Right cardiac atrium (tissue), 5 donors: ENCODE measurements around the gene CHST9. TPM values are rescaled to one million over a fixed set of nuclear protein-coding genes. Genes with fewer than 3 reads are reported as not detected.
"Not testable (repeated sequence)": the region's sequence is repeated elsewhere in the genome, so short reads cannot be mapped to it uniquely, and the experiment has no call there.

Experiments used
- ATAC-seq, 2 donors: fragments of 200-7000 bp; cut with Tn5 transposase; one replicate each; pipeline versions ENCODE4 v1.8.0 to v1.9.1; 2020; ENCODE audit warnings: moderate library complexity in 2 of 2, mild to moderate bottlenecking in 1 of 2
- DNase-seq, 3 donors: peaks; one replicate each; pipeline ENCODE4 v3.0.0-alpha.2; 2020
- H3K27ac ChIP-seq: one replicate; pipeline ENCODE4 v1.5.1; 2013; ENCODE audit warnings: mild to moderate bottlenecking, low read length, control low read depth, moderate library complexity
- H3K27me3 ChIP-seq: one replicate; pipeline ENCODE4 v1.6.1; 2013; ENCODE audit not compliant: control insufficient read depth, insufficient read depth
- H3K4me1 ChIP-seq: one replicate; pipeline ENCODE4 v1.6.1; 2013; ENCODE audit warnings: low read length; ENCODE audit not compliant: control insufficient read depth, insufficient read depth
- H3K4me3 ChIP-seq: one replicate; pipeline ENCODE4 v1.5.1; 2013; ENCODE audit warnings: low read length, control low read depth
- H3K9me3 ChIP-seq: one replicate; pipeline ENCODE4 v1.6.1; 2013; ENCODE audit warnings: low read length; ENCODE audit not compliant: control insufficient read depth
- WGBS: extraction: QIAGEN DNeasy Blood & Tissue Kit; methylation state at CpG from one replicate; pipeline ENCODE4 v1.1.7; 2013; 5-methylcytosine and 5-hydroxymethylcytosine counted together
- intact Hi-C, 4 donors: fragments of 100-400 bp; cut with DNase I; formaldehyde crosslinking; loops; one replicate each; pipeline versions ENCODE4 v1.11.0 to v1.14.0; 2022 to 2023
- polyA plus RNA-seq: library from polyadenylated mRNA; stranded (reverse); fragments of 200-250 nt; gene quantifications from one replicate; pipeline ENCODE4 v1.2.3, GENCODE V29; 2013
- total RNA-seq, 4 donors: library from RNA; stranded (reverse); fragmentation: NEBNext Ultra II Directional; extraction: Animal tissue kit (Norgen Biotek cat#: 25700); gene quantifications; one replicate each; pipeline ENCODE4 v1.2.1, GENCODE V29; 2021
- donor health status: healthy with polysubstance abuse.
- donor health status: DM: no; HTN: yes; CAD: no.
- donor health status: DM: no; HTN: no; CAD: no.
- donor health status: DM: no; HTN: yes; CAD: no; lungs with severe emphysema.
- donor health status: DM: yes; HTN: yes; CAD: no.

The CHST9 gene
- total and polyA plus RNA-seq, 5 donors, result 0.21 to 1.3 (median 0.57) TPM

- 35% methylated on average over 1 of the region's 1 CpG for WGBS
- Histone ChIP-seq H3K27me3 (no peaks in the 10 kb centered on the region), H3K4me3 (no peak overlapping the region), H3K27ac (no peak overlapping the region), H3K9me3 (no peaks in the 10 kb centered on the region), H3K4me1 (no peaks in the 10 kb centered on the region)
- intact Hi-C loops, result no loop called here
- DNase-seq (no peak), ATAC-seq (no peak)
Observed at GRCh38 chr18:27165412-27165811, 19.7 kb downstream of the CHST9 start.

- no peaks in the 10 kb centered on the region for H3K9me3 ChIP-seq
Observed at GRCh38 chr18:27164905-27165304, 20.2 kb downstream of the CHST9 start.

GRCh38 chr18:27163197-27163716 lies 21.9 kb downstream of the CHST9 start:
- ATAC-seq, intact Hi-C loops, H3K4me3 ChIP-seq, H3K27me3 ChIP-seq, H3K27ac ChIP-seq, DNase-seq, H3K4me1 ChIP-seq, H3K9me3 ChIP-seq: not testable (repeated sequence)
- 87% methylated on average over 12 of the region's 12 CpGs for WGBS

More at GRCh38 chr18:27164905-27165304, 20.2 kb downstream of the CHST9 start:
- WGBS, result 67% methylated on average over 3 of the region's 3 CpGs
- Histone ChIP-seq H3K4me3 (no peak overlapping the region), H3K27me3 (no peaks in the 10 kb centered on the region), H3K27ac (no peak overlapping the region), H3K4me1 (no peaks in the 10 kb centered on the region)
- no peak for ATAC-seq
- intact Hi-C loops, result no loop called here
- DNase-seq, result no peak

- H3K27me3 ChIP-seq, ATAC-seq, H3K4me3 ChIP-seq, DNase-seq, intact Hi-C loops, H3K4me1 ChIP-seq, H3K9me3 ChIP-seq, H3K27ac ChIP-seq: not testable (repeated sequence)
- WGBS, result 65% methylated on average over 5 of the region's 5 CpGs
Observed at GRCh38 chr18:27149240-27149639, 35.9 kb downstream of the CHST9 start.

GRCh38 chr18:27144672-27145071 lies 40.4 kb downstream of the CHST9 start:
- no peak for ATAC-seq
- peaks cover 1% of the 10 kb centered on the region for H3K4me1 ChIP-seq
- no peaks in the 10 kb centered on the region for H3K9me3 ChIP-seq
- H3K27ac ChIP-seq, result no peak overlapping the region
- WGBS, result 70% methylated on average over 3 of the region's 3 CpGs
- intact Hi-C loops, result no loop called here
- no peak for DNase-seq
- no peak overlapping the region for H3K4me3 ChIP-seq
- H3K27me3 ChIP-seq, result no peaks in the 10 kb centered on the region

GRCh38 chr18:27143580-27144287 lies 41.4 kb downstream of the CHST9 start:
- 44% methylated on average over 10 of the region's 10 CpGs for WGBS
- peak; percentile 62 to 72 for ATAC-seq
- Histone ChIP-seq H3K4me3 (no peak overlapping the region), H3K9me3 (no peaks in the 10 kb centered on the region), H3K27ac (no peak overlapping the region), H3K4me1 (peaks cover 1% of the 10 kb centered on the region), H3K27me3 (no peaks in the 10 kb centered on the region)
- intact Hi-C loops, result no loop called here
- peak; percentile 10 to 58 (median 46) for DNase-seq

GRCh38 chr18:27142891-27143290 lies 42.2 kb downstream of the CHST9 start:
- Histone ChIP-seq H3K4me3 (no peak overlapping the region), H3K27me3 (no peaks in the 10 kb centered on the region), H3K9me3 (no peaks in the 10 kb centered on the region), H3K27ac (no peak overlapping the region), H3K4me1 (peaks cover 1% of the 10 kb centered on the region)
- WGBS, result 72% methylated on average over 2 of the region's 2 CpGs
- DNase-seq, result no peak
- ATAC-seq, result no peak
- intact Hi-C loops, result no loop called here

GRCh38 chr18:27141876-27142275 lies 43.2 kb downstream of the CHST9 start:
- intact Hi-C loops, result no loop called here
- Histone ChIP-seq H3K27ac (no peak overlapping the region), H3K4me3 (no peak overlapping the region), H3K9me3 (no peaks in the 10 kb centered on the region), H3K4me1 (peaks cover 1% of the 10 kb centered on the region), H3K27me3 (no peaks in the 10 kb centered on the region)
- DNase-seq (no peak), ATAC-seq (no peak)

- Histone ChIP-seq H3K4me1 (no peaks in the 10 kb centered on the region), H3K9me3 (no peaks in the 10 kb centered on the region), H3K4me3 (no peak overlapping the region), H3K27ac (no peak overlapping the region), H3K27me3 (no peaks in the 10 kb centered on the region)
- ATAC-seq, result no peak
- intact Hi-C loops, result no loop called here
- WGBS, result 48% methylated on average over 1 of the region's 1 CpG
- DNase-seq, result no peak
Observed at GRCh38 chr18:27138079-27138478, 47.0 kb downstream of the CHST9 start.

- no peak for ATAC-seq
- H3K27ac ChIP-seq, result no peak overlapping the region
- no peak for DNase-seq
- no peaks in the 10 kb centered on the region for H3K4me1 ChIP-seq
- H3K9me3 ChIP-seq, result no peaks in the 10 kb centered on the region
- no peak overlapping the region for H3K4me3 ChIP-seq
- intact Hi-C loops, result no loop called here
- 54% methylated on average over 4 of the region's 4 CpGs for WGBS
- no peaks in the 10 kb centered on the region for H3K27me3 ChIP-seq
Observed at GRCh38 chr18:27136208-27136535, 48.9 kb downstream of the CHST9 start.

GRCh38 chr18:27135504-27136207 lies 49.5 kb downstream of the CHST9 start:
- no peak overlapping the region for H3K27ac ChIP-seq
- 51% methylated on average over 7 of the region's 7 CpGs for WGBS

More at GRCh38 chr18:27135504-27136207, 49.5 kb downstream of the CHST9 start:
- Histone ChIP-seq H3K4me1 (no peaks in the 10 kb centered on the region), H3K4me3 (no peak overlapping the region), H3K9me3 (no peaks in the 10 kb centered on the region), H3K27me3 (no peaks in the 10 kb centered on the region)
- DNase-seq, result no peak
- ATAC-seq, result no peak
- intact Hi-C loops, result no loop called here
